Lung (tissue), 12 donors: ENCODE data around the gene TPST2. TPM values are rescaled to one million over a fixed set of nuclear protein-coding genes. Genes with fewer than 3 reads are reported as not detected.

Experiments
- ATAC-seq: fragments of 200-7000 bp; cut with Tn5 transposase; one replicate; pipeline ENCODE4 v1.9.1; 2020; ENCODE audit warnings: moderate number of reproducible peaks; ENCODE audit not compliant: insufficient read depth, low FRiP score
- DNase-seq, 3 donors: peaks; one replicate each; pipeline ENCODE4 v3.0.0-alpha.2; 2013 to 2017
- H3K27ac ChIP-seq, 2 donors: one replicate each; pipeline ENCODE4 v1.5.1; 2013; ENCODE audit warnings: mild to moderate bottlenecking in 2 of 2, moderate library complexity in 2 of 2, control low read depth in 1 of 2, inconsistent platforms in 1 of 2, low read depth in 1 of 2, low read length in 1 of 2
- H3K27me3 ChIP-seq, 3 donors: one replicate each; pipeline ENCODE4 v1.5.1; 2013; ENCODE audit warnings: low read length in 2 of 3; ENCODE audit not compliant: control insufficient read depth in 3 of 3, insufficient read depth in 3 of 3
- H3K36me3 ChIP-seq, 4 donors: one replicate each; pipeline ENCODE4 v1.5.1; 2013; ENCODE audit warnings: low read length in 4 of 4, mild to moderate bottlenecking in 1 of 4, moderate library complexity in 1 of 4; ENCODE audit not compliant: control insufficient read depth in 4 of 4, insufficient read depth in 4 of 4
- H3K4me1 ChIP-seq, 5 donors: one replicate each; pipeline ENCODE4 v1.5.1; 2013; ENCODE audit warnings: low read length in 5 of 5, mild to moderate bottlenecking in 2 of 5, moderate library complexity in 1 of 5; ENCODE audit not compliant: control insufficient read depth in 5 of 5, insufficient read depth in 5 of 5
- H3K4me3 ChIP-seq: one replicate; pipeline ENCODE4 v1.5.1; 2013; ENCODE audit warnings: mild to moderate bottlenecking, control low read depth, moderate library complexity
- H3K9ac ChIP-seq, 2 donors: one replicate each; pipeline ENCODE4 v1.5.1; 2013; ENCODE audit warnings: low read length in 2 of 2, control low read depth in 1 of 2; ENCODE audit not compliant: insufficient read depth in 1 of 2
- H3K9me3 ChIP-seq, 4 donors: one replicate each; pipeline ENCODE4 v1.5.1; 2013; ENCODE audit warnings: low read length in 3 of 4, mild to moderate bottlenecking in 1 of 4, moderate library complexity in 1 of 4; ENCODE audit not compliant: control insufficient read depth in 4 of 4, insufficient read depth in 3 of 4
- CTCF ChIP-seq: IDR thresholded peaks from 2 replicates; pipeline ENCODE4 v1.5.1; 2012; ENCODE audit warnings: mild to moderate bottlenecking; ENCODE audit errors: control extremely low read depth, extremely low read depth
- WGBS, 2 donors: extraction: QIAGEN DNeasy Blood & Tissue Kit; methylation state at CpG; one replicate each; pipeline ENCODE4 v1.1.7; 2013; 5-methylcytosine and 5-hydroxymethylcytosine counted together
- polyA plus RNA-seq, 2 donors: library from polyadenylated mRNA; stranded (reverse); fragments of 200-250 nt; gene quantifications; one replicate each; pipeline ENCODE4 v1.2.1, GENCODE V29; 2013
- total RNA-seq, 2 donors: library from RNA; depleted of rRNA in 1 of 2; stranded (reverse); fragments of >200 nt in 1 of 2; gene quantifications; one replicate each; pipeline ENCODE4 v1.2.1, GENCODE V29; 2014 to 2021
- donor health status: control.
- donor health status: control.
- donor health status: Bipolar disorder and iron deficiency.
- donor health status: healthy.
- donor health status: DM: yes; HTN: yes; CAD: no.

TPST2 gene
- total and polyA plus RNA-seq, 4 donors: 32.6 to 72.3 (median 59.9) TPM

- H3K4me1 ChIP-seq: peaks cover 0 to 3% (median 0%) of the 10 kb centered on the region in 5 donors
- no peak for TF ChIP-seq CTCF
- H3K9me3 ChIP-seq: no peaks in the 10 kb centered on the region
- H3K27me3 ChIP-seq: peaks cover 0 to 5% (median 3%) of the 10 kb centered on the region in 3 donors
- WGBS, 2 donors: 45 to 76% methylated on average over 2 of the region's 2 CpGs
- ATAC-seq: no peak
- H3K9ac ChIP-seq: no peak overlapping the region
- no peaks in the 10 kb centered on the region for H3K36me3 ChIP-seq
- no peak overlapping the region for H3K27ac ChIP-seq
- H3K4me3 ChIP-seq: no peak overlapping the region
- DNase-seq: no peak
Observed at GRCh38 chr22:26608129-26608528, 18.2 kb upstream of the TPST2 start.

GRCh38 chr22:26606611-26607010 lies 16.7 kb upstream of the TPST2 start:
- peaks cover 0 to 3% (median 0%) of the 10 kb centered on the region in 5 donors for H3K4me1 ChIP-seq
- WGBS, 2 donors: 93 to 95% methylated on average over 4 of the region's 4 CpGs
- no peak for DNase-seq
- H3K4me3 ChIP-seq: no peak overlapping the region
- no peak for ATAC-seq
- H3K9me3 ChIP-seq: no peaks in the 10 kb centered on the region
- TF ChIP-seq CTCF: no peak
- no peak overlapping the region for H3K27ac ChIP-seq
- H3K36me3 ChIP-seq: no peaks in the 10 kb centered on the region
- no peak overlapping the region for H3K9ac ChIP-seq
- peaks cover 0 to 3% (median 0%) of the 10 kb centered on the region in 3 donors for H3K27me3 ChIP-seq

DNA sequence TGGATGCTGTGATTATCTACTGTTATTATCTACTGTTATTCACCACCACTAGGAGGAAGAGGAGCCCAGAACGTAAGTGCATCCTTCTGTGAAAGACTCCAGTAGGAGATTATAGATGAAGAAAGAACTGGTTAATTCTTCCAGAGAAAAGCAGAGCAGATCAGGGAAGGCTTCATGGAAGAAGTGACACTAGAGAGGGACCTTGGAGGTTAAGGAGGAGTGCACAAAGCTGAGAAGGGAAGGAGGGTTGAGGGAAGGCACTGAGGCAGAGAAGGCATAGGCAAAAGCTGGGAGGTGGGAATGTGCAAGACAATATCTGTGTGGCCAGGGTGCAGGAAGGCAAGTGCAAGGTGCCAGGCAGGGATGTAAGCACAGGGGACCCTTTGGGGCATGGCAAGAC lies 14.4 kb upstream of the TPST2 start:
- H3K9ac ChIP-seq: no peak overlapping the region
- H3K27me3 ChIP-seq: peaks cover 0 to 3% (median 0%) of the 10 kb centered on the region in 3 donors
- 72 to 75% methylated on average over 1 of the region's 1 CpG for WGBS, 2 donors
- no peaks in the 10 kb centered on the region for H3K36me3 ChIP-seq
- TF ChIP-seq CTCF: no peak
- peaks cover 0 to 1% (median 0%) of the 10 kb centered on the region in 5 donors for H3K4me1 ChIP-seq
- ATAC-seq (no peak), DNase-seq (no peak)
- H3K27ac ChIP-seq: no peak overlapping the region
- no peaks in the 10 kb centered on the region for H3K9me3 ChIP-seq
- no peak overlapping the region for H3K4me3 ChIP-seq

DNA sequence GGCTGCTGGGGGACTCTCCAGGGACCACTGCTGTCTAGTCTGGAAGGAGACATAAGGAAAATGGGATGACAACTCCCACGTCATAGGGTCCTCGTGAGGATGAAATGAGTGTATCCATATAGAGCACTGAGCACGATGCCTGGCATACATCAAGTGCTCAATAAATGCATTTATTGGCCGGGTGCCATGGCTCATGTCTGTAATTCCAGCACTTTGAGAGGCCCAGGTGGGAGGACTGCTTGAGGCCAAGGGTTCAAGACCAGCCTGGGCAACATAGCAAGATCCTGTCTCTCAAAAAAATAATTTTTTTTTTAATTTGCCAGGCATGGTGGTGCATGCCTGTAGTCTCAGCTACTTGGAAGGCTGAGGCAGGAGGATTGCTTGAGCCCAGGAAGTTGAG lies 12.2 kb upstream of the TPST2 start:
- TF ChIP-seq CTCF: no peak
- Histone ChIP-seq H3K4me3 (no peak overlapping the region), H3K36me3 (no peaks in the 10 kb centered on the region), H3K27ac (no peak overlapping the region), H3K9me3 (no peaks in the 10 kb centered on the region), H3K4me1 (peaks cover 0 to 1% (median 0%) of the 10 kb centered on the region in 5 donors), H3K9ac (no peak overlapping the region), H3K27me3 (peaks cover 0 to under 1% (median 0%) of the 10 kb centered on the region in 3 donors)
- DNase-seq (no peak), ATAC-seq (no peak)
- WGBS, 2 donors: 84 to 93% methylated on average over 4 of the region's 4 CpGs
